NCI-H1417 treated with DMSO at 0.1 percent for 48 hours (cell line): ENCODE results near the gene CEP20.
"Not testable (repeated sequence)": the region's sequence is repeated elsewhere in the genome, so short reads cannot be mapped to it uniquely, and the experiment has no call there.

Source experiments
- DNase-seq: peaks from one replicate; lab custom pipeline; 2025; lab: John Stamatoyannopoulos, UW

The CEP20 gene, protein sequence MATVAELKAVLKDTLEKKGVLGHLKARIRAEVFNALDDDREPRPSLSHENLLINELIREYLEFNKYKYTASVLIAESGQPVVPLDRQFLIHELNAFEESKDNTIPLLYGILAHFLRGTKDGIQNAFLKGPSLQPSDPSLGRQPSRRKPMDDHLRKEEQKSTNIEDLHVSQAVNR

DNA sequence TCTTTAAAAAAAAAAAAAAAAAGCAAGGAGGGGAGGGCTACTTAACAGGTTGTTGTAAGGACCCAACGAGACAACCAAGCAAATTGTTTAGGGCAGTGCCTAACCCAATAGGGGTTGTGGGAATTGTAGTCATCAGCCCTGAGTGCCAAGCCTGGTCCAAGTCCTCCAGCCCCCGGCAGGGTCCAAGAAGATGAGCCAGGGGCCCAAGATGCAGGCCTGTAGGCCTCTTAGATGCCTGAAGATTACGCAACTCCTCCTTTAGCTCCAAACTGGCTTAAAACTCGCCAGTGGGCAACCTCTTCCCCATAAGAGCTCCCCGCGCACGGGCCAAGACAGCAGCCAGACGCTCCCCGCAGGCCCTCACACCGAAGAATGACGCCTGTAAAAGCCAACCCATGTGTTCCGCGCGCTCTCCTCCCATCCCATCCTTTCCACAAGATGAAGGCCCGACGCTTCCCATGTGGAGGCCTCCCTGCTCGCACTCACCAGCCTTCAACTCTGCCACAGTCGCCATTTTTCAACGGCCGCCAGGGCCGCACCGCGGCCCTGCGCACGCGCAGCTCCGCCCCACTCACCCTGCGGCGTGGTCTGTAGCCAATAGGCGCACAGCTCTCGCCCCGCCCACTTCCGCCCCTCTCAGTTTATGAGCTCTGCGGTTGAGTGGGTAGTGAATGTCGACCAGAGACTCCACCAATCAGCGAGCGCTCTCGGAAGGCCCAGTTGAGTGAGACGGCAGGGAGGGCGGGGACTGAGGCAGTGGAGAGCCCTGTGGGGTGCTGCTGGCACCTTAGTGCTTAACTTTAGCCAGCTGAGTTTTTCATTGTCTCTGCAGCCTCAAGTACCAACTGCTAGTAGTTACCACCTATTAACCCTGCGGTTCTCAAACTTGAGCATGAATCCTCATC, at the start of gene CEP20:
TSS of gene CEP20 (minus strand) at position 532 of the 905 bp plus-strand sequence. CDS start at position 514, 18 bp downstream.
- peak; percentile 91 for DNase-seq

DNA sequence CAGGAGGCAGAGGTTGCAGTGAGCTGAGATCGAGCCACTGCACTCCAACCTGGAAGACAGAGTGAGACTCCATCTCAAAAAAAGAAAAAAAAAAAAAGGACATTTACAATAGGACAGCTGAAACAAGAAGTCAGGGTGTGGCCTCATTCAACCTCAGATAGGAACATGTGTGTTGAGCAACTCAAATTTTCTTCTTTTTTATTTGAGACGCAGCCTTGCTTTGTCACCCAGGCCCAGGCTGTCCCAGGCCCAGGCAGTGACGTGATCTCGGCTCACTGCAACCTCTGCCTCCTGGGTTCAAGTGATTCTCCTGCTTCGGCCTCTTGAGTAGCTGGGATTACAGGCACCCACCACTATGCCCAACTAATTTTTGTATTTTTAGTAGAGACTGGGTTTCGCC, 48.4 kb upstream of the CEP20 start:
- not testable (repeated sequence) for DNase-seq

DNA sequence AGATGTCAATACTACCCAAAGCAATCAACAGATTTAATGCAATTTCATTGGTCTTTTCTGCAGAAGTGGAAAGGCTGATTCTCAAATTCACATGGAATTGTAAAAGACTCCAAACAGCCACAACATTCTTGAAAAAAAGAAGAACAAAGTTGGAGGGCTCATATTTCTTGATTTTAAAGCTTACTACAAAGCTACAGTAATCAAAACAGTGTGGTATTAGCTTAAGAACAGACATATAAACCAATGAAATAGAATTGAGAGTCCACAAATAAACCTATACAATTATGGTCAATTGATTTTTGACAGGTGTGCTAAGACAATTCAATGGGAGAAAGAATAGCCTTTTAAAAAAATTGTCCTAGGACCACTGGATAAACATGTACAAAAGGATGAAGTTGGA, 46.6 kb upstream of the CEP20 start:
- DNase-seq: no peak

DNA sequence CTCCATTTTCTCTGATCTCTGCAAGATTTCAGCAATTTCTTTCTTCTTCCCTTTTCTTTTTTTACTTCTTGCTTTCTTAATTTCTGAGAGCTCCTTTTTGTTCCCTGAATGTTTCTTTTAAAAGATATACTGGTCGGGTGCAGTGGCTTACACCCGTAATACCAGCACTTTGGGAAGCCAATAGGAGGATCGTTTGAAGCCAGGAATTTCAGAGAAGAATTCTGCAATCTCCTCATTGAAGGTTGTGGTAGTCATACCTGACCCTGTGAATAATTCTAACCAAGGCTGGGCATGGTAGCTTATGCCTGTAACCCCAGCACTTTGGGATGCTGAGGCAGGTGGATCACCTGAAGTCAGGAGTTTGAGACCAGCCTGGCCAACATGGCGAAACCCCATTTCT, 45.4 kb upstream of the CEP20 start:
- DNase-seq: no peak

DNA sequence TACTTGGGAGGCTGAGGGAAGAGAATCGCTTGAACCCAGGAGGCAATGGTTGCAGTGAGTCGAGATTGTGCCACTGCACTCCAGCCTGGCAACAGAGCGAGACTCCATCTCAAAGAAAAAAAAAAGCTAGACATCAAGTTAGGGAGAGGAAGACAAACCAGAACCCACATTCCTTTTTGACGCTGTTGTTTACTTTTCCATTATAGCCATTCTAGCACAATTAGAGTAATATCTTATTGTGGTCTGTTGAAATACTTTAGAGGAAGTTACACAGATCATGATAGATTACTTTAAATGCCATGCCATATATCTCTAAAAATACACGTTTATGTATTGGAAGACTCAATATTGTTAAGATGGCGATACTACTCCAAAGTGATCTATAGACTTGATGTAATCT, 44.5 kb upstream of the CEP20 start:
- DNase-seq: no peak

DNA sequence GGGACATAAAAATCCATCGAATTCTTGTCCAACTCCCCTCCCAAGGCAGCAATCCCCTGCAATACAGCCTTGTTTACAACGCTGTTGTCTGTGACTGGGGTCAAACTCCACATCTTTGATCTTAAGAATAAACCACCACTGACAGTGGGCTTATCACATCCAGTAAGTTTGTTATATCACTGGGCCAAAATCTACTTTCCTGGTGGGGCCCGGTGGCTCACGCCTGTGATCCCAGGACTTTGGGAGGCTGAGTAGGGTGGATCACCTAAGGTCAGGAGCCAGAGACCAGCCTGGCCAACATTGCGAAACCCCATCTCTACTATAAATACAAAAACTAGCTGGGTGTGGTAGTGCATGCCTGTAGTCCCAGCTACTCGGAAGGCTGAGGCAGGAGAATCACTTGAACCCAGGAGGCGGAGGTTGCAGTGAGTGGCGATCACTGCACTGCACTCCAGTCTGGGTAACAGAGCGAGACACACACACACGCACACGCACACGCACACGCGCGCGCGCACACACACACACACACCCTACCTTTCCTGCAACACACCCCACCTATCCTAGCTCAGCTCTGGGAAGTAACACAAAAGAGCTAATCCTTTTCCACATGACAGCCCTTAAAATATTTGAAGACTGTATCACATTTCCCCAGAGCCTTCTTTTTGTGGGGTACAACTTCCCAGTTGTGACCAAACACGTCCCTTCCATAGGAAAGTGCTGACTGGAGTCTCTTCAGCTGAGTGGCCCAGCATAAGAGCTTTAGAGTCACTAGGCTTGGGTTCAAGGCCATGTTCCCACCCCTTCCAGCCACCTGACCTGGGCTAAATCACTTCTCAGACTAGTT, 40.1 kb upstream of the CEP20 start:
- no peak for DNase-seq

DNA sequence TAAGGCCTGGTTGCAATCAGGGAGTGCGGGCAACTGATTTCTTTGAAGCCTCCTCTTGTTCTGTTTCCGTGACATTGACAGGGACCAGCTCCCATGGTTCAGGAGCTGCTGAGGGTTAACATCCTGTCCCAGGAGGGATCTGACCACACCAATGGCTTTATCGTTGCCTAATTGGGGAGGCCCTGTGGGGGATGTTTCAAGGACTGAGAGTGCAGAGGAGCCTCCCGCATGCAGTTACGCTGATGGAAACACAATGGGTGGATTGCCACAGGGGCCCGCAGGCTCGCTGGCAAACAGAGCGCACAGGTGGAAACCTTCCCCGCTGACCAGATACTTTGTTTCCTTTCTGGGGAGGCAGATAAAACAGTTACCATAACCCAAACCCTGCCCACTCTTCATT, 37.2 kb upstream of the CEP20 start:
- no peak for DNase-seq

DNA sequence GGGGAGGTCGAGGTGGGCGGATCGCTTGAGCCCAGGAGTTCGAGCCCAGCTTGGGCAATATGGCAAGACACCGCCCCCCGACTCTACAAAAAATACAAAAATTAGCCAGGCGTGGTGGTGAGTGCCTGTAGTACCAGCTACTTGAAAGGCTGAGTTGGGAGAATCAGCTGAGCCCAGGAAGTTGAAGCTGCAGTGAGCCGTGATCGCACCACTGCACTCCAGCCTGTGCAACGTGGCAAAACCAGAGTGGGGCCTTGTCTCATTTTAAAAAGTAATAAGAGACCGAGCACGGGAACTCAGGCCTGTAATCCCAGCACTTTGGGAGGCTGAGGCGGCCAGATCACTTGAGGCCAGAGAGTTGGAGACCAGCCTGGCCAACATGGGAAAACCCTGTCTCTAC, 36.6 kb upstream of the CEP20 start:
- no peak for DNase-seq

DNA sequence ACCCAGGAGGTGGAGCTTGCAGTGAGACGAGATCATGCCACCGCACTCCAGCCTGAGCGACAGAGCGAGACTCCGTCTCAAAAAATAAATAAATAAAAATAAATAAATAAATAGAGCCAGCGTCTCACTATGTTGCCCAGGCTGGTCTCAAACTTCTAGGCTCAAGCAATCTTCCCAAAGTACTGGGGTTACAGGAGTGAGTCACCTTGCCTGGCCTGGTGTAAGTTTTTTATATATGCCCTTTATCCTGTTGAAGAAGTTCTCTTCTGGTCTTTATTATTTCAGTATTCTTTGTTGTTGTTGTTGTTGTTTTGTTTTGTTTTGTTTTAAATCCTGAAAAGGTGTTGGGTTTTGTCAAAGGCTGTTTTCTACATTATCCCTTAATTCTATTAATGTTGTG, 30.9 kb upstream of the CEP20 start:
- no peak for DNase-seq

DNA sequence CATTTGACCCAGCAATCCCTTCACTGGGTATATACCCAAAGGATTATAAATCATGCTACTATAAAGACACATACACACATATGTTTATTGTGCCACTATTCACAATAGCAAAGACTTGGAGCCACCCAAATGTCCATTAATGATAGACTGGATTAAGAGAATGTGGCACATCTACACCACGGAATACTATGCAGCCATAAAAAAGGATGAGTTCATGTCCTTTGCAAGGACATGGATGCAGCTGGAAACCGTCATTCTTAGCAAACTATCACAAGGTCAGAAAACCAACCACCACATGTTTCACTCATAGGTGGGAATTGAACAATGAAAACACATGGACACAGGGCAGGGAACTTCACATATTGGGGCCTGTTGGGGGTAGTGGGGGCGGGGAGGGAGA, 29.9 kb upstream of the CEP20 start:
- not testable (repeated sequence) for DNase-seq

DNA sequence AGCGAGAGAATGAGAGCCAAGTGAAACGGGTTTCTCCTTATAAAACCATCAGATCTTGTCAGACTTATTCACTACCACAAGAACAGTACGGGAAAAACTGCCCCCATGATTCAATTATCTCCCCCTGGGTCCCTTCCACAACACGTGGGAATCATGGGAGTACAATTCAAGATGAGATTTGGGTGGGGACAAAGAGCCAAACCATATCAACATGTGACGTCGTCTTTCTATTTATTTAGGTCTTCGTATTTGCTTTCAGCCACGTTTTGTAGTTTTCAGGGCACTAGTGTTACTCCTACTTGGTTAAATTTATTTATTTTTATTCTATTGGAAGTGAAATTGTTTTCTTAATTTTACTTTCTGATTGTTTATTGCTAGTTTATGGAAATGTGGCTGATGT, 27.9 kb upstream of the CEP20 start:
- DNase-seq: no peak

DNA sequence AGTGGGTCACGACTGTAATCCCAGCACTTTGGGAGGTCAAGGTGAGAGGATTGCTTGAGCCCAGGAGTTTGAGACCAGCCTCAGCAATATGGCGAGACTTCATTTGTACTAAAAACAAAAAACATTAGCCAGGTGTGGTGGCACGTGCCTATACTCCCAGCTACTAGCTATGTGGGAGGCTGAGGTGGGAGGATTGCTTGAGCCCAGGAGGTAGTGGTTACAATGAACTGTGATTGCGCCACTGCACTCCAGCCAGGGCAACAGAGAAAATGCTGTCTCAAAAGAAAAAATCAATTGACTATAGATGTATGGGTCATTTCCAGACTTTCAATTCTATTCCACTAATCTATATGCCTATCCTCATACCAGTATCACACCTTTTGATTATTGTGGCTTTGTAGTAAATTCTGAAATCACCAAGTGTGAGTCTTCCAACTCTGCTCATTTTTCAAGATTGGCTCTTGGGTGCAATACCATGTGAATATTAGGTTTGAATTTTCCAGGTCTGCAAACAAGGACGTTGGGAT, 27.2 kb upstream of the CEP20 start:
- no peak for DNase-seq

DNA sequence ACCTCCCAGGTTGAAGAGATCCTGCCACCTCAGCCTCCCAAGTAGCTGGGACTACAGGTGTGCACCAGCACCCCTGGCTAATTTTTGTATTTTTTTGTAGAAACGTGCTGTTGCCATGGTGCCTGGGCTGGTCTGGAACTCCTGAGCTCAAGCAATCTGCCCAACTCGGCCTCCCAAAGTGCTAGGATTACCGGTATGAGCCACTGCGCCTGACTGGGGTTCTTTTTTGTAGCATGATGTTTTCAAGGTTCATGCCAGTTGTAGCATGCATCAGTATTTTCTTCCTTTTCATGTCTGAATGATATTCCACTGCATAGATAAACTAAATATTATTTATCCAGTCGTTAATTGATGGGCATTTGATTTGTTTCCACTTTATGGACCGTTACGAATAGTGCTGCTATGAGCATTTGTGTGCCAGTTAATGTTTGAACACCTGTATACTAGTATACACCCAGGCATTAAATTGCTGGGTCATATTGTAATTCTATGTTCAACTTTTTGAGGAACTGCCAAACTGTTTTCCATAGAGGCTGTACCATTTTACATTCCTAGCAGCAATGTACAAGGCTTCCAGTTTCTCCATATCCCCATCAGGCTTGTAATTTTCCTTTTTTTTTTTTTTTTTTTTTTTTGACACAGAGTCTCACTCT, 24.8 kb upstream of the CEP20 start:
- DNase-seq: no peak

DNA sequence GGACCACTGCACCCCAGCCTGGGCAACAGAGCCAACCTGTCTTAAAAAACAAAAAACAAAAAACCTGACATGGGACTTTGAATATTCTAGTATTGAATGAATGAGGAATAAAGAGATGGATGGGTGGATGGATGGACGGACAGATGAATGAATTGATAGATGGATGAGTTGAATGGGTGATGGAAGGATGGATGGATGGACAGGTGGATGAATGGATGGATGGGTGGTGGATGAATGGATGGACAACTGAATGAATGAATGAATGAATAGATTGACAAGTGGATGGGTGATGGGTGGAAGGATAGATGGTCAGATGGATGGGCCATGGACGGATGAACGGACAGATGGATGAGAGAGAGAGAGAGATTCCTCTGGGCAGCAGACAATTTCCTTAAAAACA, 22.8 kb upstream of the CEP20 start:
- no peak for DNase-seq

DNA sequence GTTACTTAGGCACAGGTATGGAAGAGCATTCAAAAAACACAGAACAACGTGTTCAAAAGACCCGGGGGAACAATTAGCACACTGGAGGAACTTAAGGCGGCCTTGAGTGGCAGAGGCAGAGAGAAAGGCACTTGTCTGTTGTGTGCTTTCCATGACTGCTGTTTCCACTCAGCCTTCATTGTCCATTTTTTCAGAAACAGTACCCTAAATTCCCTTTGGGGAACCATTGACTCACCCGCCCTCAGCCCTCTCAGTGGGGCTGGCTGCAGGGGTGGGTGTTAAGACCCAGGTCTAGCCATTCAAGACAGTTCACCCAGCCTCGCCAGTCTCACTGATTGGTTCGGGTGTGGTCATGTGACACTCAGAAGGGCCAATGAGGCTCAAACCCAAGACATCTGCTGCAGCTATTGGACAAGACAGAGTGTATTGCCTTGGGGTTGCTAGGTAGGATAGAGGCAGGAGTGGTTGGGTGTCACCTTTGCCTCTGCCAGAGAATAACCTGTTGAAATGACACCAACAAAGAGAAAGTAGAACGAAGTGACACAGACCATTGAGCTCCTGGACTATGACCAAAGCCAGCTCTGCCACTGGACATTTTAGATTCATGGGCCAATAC, 19.6 kb upstream of the CEP20 start:
- no peak for DNase-seq

DNA sequence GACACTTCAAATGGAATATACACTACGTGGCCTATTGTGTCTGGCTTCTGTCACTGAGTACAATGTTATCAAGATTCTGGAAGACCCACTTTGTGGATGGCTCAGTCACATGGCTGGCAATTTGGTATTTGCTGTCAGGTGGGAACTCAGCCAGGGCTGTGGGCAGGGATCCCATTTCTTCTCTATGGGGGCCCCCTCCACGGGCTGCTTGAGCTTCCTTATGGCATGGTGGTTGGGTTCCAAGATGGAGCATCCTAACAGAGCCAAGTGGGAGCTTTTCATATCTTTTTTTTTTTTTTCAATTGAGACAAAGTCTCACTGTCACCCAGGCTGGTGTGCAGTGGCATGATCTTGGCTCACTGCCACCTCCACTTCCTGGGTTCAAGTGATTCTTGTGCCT, 18.0 kb upstream of the CEP20 start:
- DNase-seq: no peak

DNA sequence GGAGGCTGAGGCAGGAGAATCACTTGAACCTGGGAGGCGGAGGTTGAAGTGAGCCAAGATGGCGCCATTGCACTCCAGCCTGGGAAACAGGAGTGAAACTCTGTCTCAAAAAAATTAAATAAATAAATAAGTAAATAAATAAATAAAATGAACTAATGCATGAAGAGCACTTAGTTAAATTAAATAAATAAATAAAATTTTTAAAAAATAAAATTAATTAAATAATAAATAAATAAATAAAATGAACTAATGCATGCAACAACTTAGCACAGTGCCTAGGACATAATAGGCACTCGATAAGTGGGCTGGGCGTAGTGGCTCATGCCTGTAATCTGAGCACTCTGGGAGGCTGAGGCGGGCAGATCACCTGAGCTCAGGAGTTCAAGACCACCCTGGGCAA, 15.6 kb upstream of the CEP20 start:
- DNase-seq: no peak

DNA sequence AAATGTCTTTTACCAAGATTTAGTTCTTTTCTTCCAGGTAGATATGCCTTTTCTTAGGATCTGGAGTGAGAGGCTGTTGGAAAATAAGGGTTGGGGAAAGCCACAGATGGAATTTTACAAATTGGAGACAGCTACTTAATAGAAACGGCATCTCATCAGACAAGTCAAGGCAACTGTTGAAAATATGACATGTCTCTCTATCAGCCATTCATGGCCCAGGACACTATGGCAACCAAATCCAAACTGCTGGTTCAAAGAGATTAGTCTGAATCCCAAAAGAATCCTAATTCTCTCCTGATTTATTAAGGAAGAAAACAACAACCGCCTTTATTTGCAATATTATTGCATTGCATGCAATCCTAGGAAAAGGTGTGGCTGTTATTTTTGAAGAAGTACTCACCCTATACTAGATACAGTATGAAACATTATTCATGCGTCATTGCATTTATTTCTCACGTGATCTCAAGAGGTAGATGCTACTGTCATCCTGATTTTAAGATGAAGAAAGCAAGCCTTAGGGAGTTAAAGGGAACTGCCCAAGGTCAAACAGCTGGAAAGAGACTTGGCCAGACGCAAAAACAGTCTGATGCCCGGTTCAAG, 12.6 kb upstream of the CEP20 start:
- no peak for DNase-seq

DNA sequence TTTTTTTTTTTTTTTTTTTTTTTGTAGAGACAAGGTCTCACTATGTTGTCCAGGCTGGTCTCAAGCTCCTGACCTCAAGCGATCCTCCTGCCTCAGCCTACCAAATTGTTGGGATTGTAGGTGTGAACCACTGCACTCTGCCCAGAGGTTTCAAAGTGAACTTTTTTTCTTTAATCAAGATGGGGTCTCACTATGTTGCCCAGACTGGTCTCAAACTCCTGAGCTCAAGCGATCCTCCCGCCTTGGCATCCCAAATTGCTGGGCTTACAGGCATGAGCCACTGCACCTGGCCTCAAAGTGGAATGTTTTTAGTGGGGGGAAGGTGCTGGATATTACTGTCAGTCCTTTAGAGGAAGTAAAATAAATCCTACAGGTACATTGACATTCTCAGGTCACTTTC, 12.0 kb upstream of the CEP20 start:
- no peak for DNase-seq

DNA sequence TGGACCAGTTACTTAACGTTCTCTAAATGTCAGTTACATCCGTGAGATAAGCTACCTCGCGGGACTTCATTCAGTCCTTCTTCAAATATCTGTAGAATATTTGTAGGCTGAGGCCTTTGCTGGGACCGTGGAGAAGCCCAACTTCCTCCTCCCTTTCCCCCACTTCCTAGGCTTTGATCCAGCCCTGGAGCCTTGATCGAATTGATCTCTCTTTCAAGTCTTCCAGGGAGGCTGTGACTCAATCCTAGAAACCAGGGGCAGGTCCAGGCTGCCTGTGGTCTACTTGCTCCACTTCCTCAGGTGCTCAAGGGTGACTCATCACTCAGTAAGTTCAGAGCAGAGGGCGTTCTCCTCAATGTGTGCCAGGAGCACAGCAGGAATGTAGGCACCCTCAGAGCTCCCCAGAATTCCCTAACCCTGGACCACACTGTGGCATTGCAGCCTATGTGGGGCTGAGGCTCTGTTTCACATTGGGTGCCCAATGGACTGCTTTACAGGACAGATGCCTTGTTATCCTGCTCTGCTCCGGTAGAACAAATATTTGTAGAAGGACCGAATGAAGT, 11.2 kb upstream of the CEP20 start:
- DNase-seq: no peak

DNA sequence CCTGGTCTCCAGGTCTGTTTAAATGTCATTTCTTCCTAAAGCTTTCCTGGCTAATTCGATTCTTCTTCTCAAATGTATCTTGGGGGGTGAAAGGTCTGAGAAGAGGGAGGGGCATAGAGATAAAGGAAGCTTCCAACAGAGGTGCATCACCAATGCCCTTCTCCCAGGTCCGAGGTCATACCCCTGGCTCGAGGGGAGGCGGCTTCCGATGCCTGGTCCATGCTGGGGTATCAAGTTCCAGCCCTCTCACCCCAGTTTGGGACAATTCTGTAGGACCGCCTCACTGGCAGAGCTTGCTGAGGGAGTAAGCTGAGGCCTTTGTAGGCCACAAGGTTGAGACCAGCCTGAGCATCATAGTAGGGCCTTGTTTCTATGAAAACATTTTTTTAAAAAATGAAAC, 10.3 kb upstream of the CEP20 start:
- no peak for DNase-seq
